ENCODE results near the gene RBBP8.
"Not testable (repeated sequence)": the region's sequence is repeated elsewhere in the genome, so short reads cannot be mapped to it uniquely, and the experiment has no call there.

Gene RBBP8

DNA sequence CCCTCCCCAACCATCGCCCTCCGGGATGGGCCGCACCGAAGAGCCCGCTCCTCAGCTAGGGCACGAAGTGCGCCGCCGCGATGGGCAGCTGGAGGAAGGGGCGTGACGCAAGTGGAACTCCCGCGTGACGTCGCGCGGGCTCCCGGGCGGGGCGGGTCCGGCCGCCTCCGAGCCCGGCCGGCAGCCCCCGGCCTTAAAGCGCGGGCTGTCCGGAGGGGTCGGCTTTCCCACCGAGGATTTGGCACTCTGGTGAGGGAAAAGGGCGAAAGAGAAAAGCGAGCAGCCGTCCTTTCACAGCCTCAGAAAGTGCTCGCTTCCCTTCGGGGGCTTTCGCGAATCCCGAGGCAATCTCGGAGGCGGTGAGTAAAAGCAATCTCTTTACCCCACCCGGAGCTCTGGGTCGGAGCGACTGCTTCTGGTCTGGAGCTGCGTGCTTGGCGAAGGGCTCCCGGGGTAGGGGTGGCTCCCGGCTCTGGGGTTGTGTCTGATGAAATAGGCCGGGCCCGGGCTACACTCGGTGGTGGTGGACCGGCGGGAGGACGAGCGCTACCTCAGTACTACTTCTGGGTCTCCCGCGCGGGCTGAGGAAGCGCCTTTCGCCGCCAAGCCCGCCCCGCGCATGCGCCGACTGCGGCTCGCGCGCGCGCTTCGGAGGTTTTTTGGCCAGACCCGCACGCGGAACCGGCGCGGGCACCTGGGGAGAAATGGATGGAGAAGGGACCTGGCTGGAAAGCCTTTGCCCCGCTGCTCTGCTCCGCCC lies at the start of gene RBBP8:
Gene RBBP8, plus strand, starts transcription at position 123 of the 760 bp plus-strand sequence. CDS start 3,524 bp downstream, outside the sequence.
- peak; percentile 77 for DNase-seq

DNA sequence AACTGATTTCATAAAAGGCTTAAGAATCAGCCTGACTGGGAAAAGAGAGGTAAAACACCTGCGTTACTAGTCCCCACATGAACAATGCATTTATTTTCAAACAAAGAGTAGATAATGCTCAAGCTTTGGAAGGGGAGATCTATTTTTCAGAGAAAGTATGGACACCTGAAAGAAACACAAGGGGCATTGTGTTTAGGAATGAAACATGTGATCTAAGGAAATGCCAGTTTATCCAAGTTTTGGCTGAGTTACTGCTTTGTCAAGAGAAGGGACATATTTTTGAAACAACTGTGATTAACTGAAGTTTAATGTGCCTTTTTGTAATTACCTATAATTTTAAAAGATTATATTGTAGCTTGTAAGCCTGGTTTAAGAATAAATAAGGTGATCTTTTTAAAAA lies 49.3 kb upstream of the RBBP8 start:
- no peak for DNase-seq

DNA sequence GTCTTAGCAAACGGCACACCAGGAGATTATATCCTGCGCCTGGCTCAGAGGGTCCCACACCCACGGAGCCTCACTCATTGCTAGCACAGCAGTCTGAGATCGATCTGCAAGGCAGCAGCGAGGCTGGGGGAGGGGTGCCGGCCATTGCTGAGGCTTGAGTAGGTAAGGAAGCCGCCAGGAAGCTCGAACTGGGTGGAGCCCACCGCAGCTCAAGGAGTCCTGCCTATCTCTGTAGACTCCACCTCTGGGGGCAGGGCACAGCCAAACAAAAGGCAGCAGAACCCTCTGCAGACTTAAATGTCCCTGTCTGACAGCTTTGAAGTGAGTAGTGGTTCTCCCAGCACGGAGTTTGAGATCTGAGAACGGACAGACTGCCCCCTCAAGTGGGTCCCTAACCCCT lies 47.4 kb upstream of the RBBP8 start:
- not testable (repeated sequence) for DNase-seq

DNA sequence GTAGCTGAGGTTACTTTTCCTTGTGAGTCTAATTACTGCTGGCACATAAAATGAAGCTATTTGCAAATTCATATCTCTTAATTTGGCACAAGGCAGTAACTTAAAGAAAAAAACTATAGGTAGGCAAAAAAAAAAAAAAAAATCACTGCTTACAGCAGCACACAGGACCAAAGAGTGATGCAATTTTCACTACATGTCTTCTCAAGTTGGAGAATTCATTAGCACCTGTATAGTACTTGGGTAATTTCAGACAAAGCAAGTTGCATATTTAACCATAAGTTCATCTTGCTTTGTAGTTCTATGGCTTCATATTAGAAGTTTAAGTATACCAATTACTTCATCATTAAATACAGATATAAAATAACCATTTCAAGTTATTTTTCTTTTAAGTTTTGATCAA lies 33.7 kb upstream of the RBBP8 start:
- no peak for DNase-seq

DNA sequence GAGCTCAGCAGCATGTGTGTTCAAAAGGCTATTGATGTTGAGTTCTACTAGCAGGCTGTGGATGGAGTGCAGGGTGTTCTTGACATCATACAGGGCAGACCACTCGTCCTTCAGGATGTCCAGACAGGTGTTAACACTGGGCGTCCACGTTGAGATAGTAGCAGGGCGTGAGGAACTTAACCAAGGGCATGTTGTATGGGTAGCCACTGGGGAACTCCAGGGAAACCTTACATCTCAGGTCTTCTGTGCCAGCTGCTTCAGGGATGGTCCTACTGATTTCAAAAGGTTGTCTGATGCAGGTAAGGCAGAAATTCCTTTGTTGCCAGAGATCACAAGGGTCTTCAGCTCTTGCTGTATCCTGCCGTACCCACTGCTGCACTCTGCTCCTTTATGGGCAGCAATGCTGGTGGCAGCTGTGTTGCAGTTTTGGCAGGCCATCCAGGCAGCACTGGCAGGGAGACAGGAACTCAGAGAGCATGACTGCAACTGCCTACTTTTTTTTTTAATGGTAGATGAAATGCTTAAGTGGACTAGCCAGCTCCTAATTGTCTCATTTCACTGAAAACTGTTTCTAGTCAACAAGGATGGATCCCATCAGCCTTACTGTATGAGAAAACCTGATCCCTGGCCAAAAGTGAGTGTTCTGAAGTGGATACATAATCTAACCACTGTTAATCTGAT lies 32.4 kb upstream of the RBBP8 start:
- no peak for DNase-seq

DNA sequence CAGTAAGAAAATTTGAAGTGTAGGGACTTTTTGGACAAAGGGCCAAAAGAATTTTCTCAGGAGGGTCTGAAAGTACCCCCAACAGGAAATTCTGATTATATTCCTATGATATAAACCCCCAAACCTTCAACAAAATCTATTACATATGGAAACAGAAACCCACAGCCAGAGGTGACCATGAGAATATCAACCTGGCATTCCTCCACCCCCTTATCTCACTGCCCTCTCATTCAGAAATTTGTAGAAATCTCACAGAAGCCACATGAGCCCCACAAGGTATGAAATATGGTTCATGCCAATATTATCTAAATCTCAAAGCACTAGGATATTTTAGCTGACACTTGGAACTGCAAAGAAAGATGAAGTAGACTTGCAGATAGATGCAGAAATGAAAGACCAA lies 31.0 kb upstream of the RBBP8 start:
- DNase-seq: no peak

DNA sequence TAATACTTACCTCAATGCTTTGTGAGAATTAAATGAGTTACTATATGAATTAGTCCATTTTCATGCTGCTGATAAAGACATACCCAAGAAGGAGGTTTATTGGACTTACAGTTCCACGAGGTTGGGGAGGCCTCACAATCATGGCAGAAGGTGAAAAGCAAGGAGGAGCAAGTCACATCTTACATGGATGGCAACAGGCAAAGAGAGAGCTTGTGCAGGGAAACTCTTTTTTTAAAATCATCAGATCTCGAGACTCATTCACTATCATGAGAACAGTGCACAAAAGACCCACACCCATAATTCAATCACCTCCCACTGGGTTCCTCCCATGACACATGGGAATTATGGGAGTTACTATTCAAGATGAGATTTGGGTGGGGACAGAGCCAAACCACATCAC lies 29.9 kb upstream of the RBBP8 start:
- not testable (repeated sequence) for DNase-seq

DNA sequence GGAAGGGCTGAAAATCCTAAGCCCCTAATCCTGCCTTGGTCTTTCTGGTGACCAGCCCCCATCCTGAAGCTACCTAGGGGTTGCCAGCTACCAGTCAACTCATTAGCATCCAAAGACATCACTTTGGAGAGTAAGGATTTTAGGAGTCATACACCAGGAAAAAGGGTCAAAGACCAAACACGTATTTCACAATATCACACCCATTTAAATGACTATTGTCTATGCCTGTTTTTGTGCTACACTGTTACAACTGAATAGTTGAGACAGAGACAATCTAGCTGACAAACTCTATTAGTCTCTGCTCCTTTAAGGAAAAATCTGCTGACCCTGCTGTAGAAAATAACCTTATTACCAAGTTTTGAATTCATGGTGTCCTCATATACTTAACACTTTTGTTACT lies 21.0 kb upstream of the RBBP8 start:
- DNase-seq: no peak

DNA sequence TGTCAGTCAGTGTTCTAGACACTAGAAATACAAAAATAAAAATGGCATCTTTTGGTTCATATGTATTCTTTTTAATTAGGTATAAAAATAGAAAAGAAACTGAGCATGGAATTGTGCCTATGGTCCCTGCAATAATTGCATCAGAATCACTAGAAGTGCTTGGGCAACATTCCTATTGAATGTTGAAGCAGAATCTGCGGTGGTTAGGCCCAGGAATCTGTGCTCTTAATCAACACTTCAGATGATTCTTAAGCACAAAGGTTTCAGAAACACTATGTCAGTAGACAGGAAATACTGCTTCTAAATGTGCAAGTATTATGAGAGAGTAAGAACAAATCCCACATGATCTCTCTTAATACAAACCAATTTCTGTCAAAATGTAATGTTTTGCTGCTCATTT lies 20.3 kb upstream of the RBBP8 start:
- no peak for DNase-seq

DNA sequence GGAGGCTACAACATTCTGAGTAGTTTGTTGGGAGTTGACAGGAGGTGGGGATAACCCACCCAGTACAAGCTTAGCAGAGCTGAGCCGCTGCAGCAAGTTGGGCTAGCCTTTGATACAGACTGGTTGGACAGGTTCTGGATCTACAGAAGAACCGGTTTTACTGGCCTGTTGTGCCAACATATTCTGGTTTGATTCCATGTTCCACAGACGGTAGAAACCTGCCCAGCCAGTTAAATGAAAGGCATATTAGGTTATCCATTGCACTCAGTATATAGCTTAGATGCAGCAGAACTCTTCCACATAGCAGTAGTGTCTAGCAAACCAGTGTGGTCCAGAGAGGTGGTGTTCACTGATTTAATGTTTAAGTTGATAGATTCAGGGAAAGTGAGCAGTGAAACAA lies 19.3 kb upstream of the RBBP8 start:
- no peak for DNase-seq

DNA sequence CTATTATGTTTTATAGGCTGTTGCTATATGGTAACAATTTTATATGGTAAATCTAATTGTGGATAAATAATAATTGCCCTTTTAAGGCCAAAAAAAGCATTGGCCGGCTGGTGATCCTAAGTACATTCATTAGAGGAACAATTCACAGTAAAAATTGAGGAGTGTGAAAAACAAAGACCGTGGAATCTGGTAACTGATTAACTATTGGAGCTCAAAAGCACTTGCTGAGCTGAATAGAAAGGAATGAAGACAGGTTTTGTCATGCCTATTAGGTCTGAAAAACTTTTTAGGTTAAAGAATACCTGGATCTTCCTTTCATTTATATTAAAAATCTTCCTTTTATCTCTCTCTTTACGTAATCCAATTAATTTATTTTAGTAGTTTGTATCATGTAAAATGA lies 18.5 kb upstream of the RBBP8 start:
- DNase-seq: no peak

DNA sequence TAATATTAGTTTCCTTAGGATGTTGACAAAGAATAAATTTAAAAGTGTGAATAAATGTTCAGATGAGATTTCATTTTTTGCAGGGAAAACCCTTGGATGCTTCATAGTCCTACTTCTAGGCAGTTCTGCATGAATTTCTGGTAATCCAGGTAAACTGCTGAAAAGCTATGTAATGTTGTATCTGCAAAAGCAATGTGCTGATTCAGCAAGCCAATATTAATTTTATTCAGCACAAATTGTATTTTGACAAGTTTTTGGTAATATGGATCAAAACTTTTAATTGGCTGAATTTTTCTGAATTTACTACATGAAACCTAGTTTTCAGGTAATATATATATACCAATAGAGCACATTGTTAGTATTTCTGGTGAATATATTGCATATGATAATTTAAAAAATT lies 17.8 kb upstream of the RBBP8 start:
- no peak for DNase-seq

DNA sequence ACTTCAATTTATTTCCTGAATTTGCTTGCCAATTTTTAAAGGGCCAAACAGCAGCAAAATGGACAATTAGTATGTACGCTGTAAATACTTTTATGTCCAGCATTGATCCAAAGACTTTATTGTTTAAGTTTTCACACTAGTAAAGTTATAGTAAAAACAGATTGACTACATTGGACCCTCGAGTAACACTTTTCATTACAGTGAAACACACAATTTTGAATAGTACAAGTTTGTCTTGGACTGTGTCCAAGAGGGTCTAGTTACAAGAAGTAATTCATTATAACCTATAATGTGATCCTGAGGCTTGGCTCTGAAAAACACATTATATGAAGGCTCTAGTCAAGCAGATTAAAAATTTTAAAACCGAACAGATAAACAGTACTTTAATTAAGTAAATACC lies 11.4 kb upstream of the RBBP8 start:
- no peak for DNase-seq

DNA sequence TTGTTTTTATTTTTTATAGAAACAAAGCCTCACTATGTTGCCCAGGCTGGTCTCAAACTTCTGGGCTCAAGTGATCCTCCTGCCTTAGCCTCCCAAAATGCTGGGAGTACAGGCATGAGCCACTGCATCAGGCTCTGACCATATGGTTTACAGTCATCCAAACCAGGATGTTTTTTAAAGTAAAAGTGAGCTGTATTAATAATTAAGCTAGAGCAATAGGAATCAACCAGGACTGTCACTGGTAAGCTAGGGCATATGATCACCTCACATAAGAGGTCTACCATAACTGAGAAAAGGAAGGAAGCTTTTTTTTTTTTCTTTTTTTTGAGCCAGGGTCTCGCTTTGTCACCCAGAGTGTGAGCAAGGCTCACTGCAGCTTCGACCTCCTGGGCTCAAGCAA lies 8.5 kb upstream of the RBBP8 start:
- no peak for DNase-seq

DNA sequence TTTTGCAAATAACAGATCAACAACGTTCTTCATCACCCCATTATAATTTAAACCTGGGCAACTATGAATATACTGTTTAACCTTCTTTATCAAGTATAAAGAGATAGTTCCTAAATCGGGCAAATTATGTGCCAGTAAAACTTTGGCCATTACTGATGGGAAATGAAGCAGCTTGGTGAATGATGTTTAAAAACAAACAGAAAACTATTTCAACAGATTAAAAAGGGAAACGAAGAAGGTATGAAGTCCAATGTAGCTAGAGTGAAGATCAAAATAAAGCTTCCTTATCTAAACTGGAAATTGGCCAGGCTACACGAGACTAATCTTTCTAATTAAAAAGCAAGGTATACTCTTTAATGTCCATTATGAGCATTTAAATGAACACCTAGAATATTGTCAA lies 6.7 kb upstream of the RBBP8 start:
- DNase-seq: no peak

DNA sequence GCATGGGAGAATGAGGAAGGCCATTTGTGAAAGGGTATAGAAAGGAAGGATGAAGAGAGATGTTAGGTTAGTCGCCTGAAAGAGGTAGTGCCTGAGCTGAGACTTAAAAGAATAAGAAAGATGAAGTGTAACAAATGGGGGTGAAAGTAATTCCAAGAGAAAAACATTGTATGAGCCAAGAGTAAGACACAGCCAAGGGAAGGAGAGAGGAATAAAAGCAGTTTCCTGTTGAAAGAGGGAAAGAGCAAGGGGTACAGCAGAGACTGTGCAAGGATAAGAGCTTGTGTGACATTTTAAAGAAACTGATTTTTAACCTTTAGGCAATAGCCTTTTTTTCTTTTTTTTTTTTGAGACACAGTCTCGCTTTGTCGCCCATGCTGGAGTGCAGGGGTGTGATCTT lies 4.8 kb upstream of the RBBP8 start:
- no peak for DNase-seq

DNA sequence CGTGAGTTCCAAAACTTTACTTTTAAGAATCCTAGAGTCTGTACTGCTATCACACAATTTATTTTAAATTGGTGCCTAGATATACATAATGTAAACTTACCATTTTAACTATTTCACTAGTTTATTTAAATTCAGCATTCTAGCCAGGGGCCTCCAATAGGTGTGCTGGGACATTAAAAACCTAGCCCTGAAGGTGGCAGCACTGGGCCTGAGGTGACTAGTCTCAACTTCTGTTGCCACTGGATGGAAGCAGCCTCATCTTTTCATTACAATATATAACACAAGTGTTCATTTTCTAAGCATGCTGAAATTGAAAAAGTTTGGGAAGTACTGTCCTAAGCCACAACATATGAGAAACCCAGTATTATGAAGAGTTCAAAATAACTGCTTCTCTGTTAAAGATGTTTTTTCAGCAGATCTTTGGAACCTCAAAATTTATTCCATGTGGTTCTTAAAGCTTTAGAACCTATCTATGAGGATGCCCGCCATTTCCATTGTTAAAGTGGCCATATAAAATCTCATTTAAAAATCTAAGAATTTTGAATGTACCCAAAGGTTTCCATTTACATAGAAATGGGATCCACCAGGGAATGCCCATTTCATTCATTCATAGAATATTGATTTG lies 2.9 kb upstream of the RBBP8 start:
- peak; percentile 82 for DNase-seq

DNA sequence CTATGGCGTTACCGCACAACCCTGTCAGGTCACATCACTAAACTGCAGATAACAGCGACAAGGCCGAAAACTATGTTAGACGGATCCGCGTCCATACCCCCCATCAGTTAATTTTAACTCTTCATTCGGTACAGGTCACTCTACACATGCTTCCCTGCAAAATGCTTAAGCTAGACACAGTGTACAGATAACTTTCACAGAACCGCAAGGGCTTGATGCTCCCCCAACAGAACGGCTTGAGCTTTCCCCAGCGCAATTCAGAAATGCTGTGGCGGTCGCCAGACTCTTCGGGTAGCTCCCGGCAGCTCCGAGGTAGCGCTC lies 283 bp upstream of the RBBP8 start:
- DNase-seq: no peak

DNA sequence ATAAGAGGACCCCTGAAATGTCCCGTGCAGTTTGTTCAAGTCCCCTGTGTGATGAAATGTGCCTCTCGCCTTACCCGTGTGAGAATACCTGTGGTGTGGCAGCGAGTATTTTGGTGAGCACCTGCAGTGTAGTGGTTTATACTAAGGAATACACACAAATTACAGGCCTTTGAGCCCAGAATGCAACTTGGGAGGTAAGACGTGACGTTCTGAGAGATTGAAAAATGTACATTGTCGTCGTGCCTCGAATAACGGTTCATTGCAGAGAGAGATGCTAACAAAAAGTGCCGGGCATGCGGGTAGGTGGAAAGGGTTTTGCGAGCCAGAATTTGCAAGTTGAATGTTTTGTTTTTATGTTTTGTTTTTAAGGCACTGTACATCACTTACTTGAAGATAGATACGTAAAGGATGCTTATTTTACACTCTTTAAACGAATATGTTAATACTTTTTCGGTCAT lies 867 bp downstream of the RBBP8 start:
- no peak for DNase-seq

DNA sequence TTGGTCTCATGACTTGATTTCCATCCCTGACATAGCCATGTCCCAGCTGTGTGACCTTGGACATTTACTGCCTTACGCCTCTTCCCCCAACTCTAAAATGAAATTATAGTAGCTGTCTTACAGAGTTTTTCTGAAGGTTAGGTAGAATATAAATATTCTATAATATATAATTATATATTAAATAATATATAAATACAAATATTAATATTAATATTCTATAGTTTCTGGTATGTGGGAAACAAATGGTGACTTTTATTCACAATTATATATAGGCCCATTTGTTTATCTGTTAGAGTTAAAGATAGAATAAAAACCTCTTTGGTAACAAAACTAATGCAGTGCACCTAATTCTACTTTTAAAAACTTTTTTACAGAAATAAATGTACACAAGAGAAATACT lies 1.7 kb downstream of the RBBP8 start:
- DNase-seq: no peak

DNA sequence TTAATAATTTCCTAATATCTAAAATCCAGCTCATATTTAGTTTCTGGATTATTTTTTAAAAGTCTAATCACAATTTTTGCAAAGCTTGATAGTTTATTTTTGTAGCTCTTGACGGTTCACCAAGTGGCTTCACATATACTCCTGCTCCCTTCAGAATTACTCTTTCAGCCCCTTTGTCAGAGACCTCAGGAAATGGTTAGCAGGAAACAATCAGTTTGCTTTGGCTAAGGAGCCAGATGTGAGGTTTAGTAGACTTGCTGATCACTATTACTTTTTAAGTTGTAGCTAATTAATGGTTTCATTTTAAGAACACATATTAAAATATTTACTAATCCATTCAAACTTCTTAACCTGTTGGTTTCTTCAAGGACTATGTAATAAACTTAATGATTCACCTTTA lies 2.3 kb downstream of the RBBP8 start:
- no peak for DNase-seq

DNA sequence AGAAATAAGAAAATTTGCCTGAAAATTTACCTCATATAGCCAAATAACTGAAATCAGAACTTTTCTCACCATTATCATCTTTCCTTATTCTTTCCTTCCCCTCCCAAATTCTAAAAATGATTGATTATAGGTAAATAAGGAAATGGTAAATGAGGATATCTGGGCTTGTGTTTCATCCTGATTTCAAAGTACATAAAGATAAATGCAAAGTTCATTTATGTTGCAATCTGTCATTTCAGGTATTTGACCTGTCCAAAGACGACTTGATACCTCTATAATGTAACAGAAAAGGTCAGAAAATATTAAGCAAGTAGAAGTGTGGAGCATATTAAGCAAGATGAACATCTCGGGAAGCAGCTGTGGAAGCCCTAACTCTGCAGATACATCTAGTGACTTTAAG lies 3.4 kb downstream of the RBBP8 start:
- DNase-seq: no peak

DNA sequence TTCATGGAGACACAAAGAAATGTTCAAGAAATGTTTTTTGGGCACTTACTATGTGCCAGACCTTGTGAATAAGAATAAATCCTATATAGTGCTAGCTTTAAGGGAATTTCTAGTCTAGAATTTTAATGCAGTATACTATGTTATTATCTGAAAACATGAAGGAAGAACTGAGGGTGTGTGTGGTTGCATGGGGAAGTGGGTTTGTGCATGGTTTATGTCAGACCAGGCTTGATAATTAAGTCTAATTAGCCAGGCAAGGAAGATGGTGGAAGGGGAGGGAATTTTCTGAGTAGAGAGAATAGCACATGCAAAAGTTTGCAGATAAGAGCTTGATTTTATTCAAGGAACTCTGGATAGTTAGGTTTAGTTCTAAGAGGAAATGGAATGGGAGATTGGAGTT lies 6.5 kb downstream of the RBBP8 start:
- no peak for DNase-seq

DNA sequence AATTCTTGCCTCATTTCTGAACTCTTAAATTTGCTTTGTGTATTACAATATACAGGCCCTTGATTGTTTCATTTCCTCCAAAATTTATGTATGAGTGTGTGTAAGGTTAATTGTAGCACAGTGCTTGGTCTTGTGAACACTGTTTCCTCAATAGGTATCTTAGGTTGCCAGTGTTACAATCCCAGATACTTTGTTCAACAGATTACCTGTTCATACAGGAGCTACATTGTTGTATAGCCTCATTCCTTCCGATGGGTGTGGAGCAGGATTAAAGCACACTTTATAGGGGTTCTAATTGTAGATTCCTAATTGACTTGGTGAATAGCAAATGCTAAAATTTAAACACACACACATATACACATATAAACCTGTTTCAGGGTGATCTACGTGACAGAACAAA lies 10.7 kb downstream of the RBBP8 start:
- no peak for DNase-seq

DNA sequence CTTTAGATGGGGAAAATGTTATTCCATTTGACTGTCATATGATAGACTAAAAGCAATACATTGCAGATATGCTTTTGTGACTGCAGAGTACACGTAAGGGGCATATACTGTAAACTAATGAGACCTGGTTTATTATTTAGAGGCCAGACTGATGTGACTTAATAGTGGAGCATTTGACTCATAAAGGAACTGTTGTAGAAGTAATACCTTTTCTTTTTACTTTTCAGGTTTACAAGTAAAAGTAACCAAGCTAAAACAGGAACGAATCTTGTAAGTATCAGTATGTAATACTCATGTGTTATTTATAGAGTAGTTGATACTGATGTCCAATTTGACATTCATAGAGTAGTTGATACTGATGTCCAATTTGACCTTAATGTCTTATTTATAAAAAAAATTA lies 13.1 kb downstream of the RBBP8 start:
- DNase-seq: no peak

Measured in activated CD8-positive, alpha-beta memory T cell treated with anti-CD3 and anti-CD28 coated beads, Interleukin-2, amount 50 U/mL, for 4 hours (primary cell).